Measurements from ENCODE around the gene NUP93.

- TF ChIP-seq SUZ12 (IDR thresholded peaks at IDR 0.05; ENCODE audit: extremely low read depth, insufficient read depth, insufficient read length): no peak
- TF ChIP-seq YY1 (IDR thresholded peaks at IDR 0.05; ENCODE audit: insufficient read depth, insufficient read length): no peak
Observed at GRCh38 chr16:56736476-56736875, 6.5 kb downstream of the NUP93 start.
